HG02759 (cell line): ENCODE measurements around the gene HOXA1.
A peak's percentile ranks its signal among the peaks of the same experiment; 100 is the strongest.

Experiments used
- ATAC-seq: cut with Tn5 transposase; IDR thresholded peaks from one replicate; pipeline ENCODE4 v1.9.1; 2021; ENCODE audit warnings: mild to moderate bottlenecking, moderate library complexity; ENCODE audit not compliant: unreplicated experiment

HOXA1 gene

DNA sequence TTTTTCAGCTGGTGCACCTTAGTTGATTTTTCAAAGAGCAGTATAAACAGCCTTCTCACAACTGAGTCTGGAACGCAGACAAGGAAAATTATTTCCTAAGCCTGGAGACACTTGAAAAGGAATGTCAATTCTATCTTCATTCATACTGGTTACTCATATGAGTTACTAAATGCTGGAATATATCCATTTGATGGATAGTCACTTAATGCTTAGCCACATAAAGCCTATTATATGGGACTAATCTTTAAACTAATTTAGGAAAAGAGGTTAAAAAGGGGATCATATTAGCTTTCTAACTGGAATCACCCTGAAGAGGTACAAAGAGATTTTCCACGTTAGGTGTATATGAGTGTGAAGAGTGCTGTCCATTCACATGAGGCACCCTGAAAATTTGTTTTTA is 36.4 kb upstream of the HOXA1 start:
- ATAC-seq = no peak

DNA sequence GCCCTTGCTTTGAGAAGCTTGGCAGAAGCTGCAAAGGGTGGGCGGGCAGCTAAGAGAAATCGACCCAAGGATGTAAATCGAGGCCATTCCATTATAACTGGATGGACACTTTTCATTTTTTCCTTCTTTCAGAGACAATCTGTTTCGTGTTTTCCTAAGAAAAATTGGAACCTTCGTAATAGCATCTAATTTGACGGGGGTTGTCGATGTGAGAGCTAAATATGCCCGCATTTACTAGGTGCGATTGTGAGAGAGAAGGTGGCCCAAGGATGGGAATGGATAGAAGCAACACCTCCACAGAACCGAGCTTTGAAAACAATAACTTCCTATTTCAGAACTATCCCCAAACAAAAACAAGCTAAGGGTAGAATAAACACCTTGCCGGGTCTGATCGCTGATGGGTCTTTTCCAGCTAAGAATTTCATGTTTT is 35.6 kb upstream of the HOXA1 start:
- no peak for ATAC-seq

DNA sequence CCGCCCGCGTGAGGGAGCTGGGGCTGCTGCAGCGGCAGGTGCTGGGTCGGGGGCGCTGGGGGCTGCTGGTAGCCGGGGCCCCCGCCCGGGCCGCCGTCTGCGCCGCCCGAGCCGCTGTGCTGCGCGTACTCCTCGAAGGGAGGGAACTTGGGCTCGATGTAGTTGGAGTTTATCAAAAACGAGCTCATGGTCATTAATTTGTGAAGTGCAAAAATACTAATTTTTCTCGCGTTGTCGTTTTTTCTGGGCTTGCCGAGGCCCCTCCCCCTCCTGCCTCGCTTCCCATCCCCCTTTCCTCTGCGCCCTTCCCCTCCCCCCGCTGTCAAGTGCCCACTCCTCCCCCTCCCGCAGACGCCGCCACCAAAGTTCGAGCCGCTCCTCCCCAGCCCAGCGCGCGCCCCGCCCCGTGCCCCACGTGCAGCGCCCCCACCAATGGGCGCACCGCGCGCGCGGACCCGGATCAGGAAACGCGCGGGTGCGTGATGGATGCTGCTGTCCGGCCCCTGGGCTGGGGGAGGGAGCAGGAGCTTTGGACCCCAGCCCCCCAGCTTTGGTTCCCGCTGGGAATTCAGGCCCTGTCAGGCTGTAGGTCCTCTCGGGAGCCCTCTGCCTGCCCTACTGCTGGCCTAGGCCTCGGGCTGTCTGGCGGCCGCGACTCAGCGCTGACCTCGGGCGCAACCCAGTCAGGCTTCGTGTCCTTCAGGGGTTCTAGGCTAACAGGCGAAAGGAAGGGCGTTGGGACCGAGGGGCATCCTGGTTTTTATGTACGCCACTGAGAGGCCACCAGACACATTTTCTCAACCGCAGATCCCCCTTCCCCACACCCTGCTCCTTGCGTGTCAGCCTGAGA is 35.0 kb upstream of the HOXA1 start, which contains the start of gene HOXA4:
TSS of gene HOXA4 (minus strand) at position 218 of the 850 bp plus-strand sequence. CDS start at position 194, 24 bp downstream.
- peak; percentile 59 for ATAC-seq

DNA sequence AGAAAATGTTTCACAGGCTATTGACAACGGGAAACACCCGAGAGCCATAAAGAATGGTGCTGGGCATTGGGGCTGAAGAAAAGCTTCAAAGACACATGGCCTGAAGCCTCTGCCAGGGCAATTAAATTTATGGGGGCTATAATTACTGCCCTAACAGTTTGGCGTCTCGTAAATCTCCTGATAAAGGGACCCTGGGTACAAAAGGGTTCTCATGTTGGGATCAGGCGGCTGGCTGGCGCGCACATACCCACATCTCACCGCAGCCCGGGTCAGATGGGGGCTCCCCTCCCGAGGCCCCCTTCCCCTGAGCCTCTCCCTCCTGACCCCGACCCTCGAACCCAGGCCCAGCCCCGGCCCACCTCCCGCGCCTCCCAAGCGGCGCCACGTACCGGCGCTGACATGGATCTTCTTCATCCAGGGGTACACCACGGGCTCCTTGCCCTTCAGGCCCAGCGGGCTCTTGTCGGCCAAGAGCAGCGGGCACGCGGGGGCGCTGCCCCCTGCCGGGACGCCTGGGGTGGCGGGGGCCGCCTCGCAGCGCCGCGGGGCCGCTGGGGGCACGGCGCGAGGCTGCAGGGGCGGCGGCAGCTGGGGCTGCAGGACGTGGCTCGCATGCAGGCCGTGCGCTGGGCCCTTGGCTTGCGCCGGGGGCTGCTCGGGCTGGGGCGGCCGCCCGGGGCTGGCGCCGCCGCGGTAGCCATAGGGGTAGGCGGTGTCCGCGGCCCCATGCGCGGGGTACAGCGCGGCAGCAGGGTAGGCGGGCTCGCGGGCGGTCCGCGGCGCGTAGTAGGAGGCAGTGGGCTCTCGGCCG is 34.1 kb upstream of the HOXA1 start:
- ATAC-seq = no peak

DNA sequence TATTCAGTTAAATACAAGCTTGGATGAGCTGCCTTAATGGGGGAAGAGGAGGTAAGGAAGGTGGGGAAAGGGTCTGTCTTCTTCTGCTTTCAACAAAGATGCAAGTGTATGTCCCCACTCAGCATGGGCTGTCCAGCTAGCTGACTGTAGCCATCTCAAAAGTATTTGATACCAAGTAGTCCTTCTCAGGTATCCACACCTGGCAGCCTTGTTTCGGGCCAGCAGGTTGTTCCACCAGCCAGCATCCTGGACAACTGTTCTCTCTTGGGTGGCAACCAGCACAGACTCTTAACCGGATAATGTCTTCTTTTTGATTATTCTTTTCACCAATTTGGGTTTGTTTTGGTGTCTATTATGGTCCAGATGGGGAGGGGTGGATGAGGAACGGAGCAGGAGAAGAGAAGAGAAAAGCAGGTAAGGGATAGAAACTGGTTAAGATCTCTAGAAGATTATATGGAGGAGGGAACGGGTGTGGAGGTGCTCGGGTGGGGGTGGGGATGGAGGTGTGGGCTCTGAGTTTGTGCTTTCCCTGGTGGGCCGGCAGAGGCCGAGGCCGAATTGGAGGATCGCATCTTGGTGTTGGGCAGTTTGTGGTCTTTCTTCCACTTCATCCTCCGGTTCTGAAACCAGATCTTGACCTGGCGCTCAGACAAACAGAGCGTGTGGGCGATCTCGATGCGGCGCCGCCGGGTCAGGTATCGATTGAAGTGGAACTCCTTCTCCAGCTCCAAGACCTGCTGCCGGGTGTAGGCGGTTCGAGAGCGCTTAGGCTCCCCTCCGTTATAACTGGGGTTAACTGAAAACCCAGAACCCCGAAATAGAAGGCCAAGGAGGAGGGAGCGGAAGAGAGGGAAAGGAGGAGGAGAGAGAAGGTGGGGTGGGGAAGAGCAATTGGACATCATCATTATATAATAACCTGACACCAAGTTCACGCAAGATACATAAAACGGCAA is 33.3 kb upstream of the HOXA1 start:
- no peak for ATAC-seq

DNA sequence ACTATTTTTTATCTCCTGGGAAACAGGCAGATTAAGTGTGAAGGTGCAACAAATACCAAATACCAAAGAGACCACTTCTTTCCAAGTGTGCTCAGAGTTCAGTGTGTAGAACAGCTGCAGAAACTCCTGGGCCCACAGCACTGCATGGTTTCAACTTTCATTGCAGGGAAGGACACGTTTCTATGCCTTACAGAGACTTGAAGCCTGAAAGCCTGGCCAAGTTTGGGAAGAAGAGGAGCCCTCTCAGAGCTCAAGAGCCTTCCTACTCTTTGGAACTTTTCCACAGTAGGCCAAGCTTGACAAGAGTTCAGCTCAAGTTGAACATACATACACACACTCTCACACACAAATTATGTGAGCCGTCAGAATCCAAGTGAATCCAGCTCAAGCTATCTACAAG is 32.2 kb upstream of the HOXA1 start:
- no peak for ATAC-seq

DNA sequence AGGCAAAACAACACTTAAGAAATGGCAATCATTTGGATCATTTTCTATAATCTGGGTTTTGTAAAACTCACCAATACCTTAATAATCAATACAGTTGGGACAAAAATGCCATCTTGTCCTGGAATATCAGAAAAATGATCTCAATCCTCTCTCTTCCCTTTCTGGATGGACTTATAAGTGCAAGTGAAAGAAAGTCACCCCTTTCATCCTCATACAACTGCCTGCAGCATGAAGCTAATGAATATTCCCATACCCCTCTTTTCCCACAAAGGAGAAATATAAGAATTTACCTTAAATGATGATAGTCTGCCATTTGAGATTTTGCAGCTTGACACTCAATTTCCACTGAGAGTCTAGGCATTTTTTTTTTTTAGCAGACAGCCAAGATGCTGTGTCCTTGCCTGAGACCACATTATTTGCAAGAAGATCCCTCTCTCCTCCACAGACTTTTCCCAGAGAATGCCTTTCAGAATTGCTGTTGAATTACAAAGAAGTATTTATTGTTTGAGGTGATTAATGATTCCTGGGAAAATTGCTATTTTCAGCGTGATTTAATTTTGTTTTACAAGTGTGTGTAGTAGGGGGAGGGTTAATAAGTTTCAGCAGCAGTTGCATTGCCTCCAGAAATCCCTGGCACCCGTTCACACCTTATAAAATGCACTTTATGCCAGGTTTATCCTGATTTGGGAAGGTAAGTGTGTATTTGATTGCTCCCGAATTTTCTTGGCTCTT is 31.0 kb upstream of the HOXA1 start:
- ATAC-seq = no peak

DNA sequence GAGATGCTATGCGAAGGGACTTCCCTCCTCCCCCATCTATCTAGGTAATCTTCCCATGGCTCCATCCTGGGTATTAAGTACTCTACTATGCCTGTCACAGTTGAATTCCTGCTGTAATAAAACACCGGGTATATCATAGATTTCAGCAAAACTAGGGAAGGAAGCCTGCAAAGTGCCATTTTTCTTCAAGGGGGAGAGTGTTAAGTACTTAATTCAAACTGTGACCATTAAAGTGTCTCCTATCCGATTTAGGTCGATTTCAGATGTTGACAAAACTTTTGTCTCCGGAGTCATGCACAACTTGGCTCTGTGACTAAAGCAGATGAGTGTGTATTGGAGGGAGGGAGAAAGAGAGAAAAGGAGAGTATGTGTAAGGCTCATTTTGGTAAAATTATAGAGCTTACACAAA is 30.2 kb upstream of the HOXA1 start:
- no peak for ATAC-seq

DNA sequence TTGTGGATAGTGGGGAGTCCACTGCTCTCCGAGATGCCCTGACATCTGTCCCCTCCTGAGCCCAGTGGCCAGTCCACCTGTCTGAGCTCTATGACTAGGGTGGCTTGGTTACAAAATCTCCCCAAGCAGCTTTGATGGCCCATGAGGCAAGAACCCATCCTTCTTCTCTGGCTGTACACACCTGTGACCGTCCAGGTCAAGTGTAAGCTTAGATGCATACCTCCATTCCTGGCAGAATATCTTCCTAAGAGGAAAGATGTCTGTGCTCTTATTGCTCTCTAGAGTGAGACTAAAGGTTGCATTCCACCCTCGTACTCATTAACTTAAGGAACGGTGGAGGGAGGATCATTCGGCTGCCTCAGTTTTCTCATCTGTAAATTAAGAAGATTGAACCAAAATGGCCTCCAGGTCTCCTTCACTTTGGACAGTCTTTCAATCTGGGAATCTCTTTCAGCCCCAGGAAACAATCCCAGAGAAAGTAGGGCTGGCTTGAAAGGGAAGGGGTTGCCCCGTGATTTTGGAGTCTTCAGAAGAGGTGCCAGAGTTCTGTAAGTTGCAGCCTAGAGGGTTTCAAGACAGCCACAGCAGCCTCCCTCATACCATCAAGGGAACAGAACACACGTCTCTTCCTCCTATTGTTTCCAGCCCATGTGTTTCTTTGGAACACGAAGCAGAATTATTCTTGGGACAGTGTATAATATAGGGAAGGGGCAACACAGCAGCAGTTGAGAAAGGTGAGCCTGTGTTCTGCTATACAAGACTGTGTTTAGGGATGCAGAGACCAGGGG is 29.3 kb upstream of the HOXA1 start:
- no peak for ATAC-seq

DNA sequence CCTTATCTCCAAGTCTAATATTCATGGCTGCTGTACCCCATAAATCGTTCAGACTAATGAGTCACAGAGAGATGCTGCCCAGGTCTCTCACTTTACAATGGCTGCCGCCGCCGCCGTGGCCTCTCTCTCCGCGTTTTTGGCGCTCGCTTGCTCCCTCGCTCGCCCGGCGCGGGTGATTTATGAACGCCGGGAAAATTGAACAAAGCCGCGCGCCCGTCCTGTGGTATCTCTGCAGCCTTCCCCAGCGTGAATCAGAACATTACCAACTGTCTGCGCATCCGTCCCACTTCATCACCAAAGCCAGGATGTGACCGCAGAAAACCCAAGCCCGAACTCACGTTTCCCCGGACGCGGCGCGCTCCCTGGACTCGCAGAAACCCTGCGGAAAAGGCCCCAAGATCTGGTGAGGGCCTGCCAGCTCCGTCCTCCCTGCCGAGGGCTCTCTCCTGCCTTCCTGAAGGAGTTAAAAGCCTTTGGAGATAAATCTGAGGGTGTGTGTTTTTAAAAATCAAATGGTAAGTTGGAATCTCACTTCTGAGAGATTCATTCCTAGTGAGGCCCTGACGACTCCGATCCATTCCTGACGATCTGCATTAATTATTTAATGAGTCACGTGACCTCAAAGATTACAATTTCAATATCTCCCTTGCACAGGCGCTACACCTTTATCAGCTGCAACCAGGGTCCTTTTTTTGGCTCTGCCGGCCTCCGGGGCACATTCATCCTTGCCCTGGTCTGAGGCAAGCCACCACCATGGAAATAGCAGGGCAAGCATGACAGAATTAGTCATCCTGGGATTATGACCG is 28.5 kb upstream of the HOXA1 start:
- no peak for ATAC-seq

DNA sequence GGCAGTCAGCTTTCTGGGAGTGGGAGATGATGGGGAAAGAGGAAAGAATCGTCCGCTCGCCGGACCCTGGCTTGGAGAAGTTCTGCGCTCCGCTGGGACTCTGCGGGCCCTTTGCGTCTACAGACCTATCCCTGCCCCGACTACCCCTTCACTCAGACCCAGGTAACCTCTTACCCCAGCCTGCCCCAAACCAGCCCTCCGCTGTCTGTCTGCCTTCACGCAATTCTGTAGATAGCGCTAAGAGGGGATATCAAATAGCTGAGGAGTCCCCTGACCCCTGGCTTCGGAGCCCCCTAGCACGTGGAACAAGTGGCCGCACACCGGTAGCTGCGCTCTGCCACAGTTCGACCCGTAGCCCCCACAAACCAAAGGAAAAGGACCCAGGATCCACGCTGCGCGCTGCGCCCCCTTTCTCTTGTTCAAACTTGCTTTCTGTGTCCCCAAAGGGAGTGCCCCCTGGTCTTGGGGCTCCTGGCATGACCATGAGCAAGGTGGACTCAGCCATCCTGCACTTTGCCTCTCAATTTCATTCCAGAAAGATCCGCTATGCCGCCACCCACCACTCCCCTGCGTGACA is 27.8 kb upstream of the HOXA1 start:
- ATAC-seq = no peak

DNA sequence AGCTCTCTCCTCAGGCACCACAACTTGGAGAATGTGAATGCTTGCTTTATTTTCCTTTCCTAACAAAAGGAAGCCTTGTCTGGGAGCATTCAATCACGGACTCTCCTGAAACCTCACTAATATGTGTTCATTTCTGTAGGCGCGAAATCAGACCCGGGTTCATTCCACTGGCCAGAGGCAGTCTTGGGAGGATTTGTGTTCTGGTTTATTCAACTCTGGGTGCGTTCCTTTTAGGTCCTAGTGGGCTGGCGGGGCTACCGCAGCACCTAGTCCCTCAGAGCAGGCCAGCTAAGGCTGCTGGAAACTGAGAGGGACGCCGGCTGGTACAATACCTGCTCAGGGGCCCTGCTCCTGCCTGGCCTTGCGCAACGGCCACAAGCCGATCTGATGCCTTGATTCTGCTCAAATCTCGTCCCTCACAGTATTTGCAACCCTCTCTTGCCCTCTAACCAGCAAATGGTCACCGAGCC is 27.2 kb upstream of the HOXA1 start:
- ATAC-seq = no peak

DNA sequence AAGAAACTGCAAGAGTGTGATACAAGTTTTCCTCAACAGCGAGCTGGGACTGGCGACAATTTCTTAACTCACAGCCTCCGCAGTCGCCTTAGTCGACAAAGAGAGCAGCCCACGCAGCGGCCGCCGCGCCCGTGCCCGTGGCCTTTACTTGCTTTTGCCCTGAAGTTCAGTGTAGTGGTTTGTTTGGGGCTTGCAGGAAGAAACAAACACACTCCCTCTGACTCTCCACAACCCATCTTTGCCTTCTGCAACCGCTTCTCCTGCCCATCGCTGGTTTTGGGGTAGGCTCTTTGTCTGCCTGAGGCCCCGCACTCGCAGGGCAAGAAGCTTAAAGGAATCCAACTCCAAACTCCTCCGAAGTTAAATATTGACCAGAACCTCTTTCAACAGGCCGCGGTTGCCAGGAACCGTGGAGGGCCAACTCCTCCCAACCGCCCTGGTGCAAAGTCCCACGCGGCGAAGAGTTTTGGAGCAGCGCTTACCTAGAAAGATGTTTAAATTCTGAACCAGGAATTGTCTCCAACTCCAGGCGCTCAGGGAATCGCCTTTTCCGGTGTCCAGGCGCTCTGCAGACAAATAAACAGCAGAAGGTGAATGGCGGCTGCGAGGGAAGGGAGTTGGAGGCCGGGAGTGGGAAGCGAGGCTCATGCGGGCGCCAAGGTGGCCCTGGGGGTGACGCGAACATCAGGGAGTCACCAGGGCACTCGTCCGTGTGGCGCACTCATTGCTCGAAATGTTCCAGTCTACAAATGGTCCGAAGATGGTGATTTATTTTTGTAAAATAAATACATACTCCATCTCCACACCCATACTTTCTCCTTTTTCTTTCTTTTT is 26.5 kb upstream of the HOXA1 start:
- ATAC-seq = no peak

DNA sequence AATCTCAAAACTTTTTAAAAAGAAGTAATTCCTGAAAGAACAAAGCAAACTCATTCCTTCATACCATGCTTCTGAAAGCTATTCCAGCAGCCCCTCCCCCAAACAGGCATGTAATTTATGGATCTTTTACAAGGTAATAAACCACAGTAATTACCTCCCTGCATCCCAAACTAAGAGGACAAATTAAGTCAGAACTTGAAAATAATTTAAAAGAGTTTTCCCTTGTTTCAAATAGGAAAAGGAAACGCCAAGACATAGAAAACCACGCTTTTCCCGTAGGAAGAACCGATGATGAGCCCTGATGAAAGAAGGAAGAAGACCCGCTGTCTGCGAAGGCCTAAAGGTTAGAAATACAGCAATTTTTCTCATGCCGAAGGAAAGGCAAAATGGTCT is 25.9 kb upstream of the HOXA1 start:
- ATAC-seq = no peak

DNA sequence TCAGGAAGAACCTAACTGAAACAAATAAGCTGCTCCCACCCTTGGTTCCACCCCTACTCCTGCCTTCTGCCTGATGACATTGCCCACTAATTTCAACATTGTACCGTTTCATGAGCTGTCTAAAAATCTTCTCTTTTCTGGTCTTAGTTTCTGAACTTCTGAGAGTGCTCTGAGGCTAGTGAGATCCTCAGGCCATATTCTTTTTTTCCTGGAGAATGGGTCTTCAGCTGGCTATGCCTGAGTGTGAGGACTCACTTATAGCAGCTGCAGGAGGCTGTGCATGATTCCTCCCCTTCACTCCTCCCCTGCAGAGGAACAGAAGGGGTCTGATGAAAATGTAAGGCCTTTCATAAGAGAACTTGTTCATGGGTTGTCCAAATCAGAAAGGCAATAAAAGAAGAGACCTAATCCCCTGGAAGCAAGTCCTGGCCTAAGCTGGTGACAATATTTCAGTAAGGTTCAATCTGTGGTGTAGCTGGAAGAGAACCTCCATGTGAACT is 23.7 kb upstream of the HOXA1 start:
- ATAC-seq = no peak

DNA sequence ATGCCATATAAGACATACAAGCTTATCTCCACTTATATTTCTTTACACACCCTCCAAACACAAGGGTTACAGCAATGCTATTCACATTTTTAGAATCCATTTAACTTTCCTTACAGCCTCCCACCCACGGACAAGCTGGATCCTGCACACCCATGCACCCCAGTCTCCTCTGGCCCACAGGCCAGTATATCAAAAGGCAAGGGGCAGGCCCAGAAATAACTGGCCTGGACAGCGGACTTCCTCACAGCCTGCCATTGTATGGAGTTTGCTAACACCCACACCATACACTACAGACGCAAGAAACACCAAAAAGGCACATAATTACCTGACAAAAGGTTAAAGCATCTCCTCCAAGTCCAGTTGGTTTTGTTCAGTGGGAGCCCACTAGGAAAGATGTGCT is 22.8 kb upstream of the HOXA1 start:
- no peak for ATAC-seq

DNA sequence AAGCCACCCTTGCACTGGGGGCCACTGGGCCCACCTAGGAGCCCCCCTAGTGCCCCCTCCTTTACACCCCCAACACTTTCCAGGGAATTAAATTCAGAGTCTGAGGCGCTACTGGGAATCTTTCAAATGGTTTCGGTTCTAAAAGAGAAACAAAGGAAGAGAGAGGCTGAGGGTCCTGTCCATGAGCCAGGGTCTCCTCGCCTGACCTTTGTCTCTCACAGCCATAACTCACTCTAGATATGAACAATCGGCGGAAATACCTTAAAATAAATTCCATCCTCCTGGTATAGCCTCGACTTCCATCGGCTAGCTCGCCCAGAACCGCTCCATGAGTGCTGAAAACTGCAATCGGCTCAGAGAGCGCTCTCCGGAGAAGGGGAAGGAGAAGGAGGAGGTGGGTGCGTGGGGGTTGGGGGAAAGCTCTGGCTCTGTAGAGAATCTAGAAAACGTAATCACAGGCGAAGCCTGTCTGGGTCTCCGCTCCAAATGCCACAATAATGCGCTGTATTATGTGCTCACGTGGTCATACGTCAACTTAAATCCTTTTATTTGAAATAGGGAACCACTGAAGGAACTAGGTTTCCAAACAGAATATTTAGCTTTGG is 22.2 kb upstream of the HOXA1 start:
- no peak for ATAC-seq
